Omental fat pad (tissue), 4 donors: Measurements from ENCODE around the gene NTN1. TPM values are rescaled to one million over a fixed set of nuclear protein-coding genes. Genes with fewer than 3 reads are reported as not detected.

Experiments used
- ATAC-seq: fragments of 150-250 bp; one replicate; pipeline ENCODE4 v1.9.1; 2016; ENCODE audit warnings: mild to moderate bottlenecking, moderate library complexity; ENCODE audit not compliant: low FRiP score
- DNase-seq: peaks from one replicate; pipeline ENCODE4 v3.0.0-alpha.2; 2019; ENCODE audit warnings: low spot score
- CTCF ChIP-seq, 3 donors: fragments of 450-650 bp; IDR thresholded peaks; one replicate each; pipeline ENCODE4 v1.5.1; 2016 to 2017; ENCODE audit warnings: antibody characterized with exemption in 3 of 3, mild to moderate bottlenecking in 3 of 3, moderate library complexity in 2 of 3
- total RNA-seq, 4 donors: library from RNA; depleted of rRNA; stranded (reverse); fragments of >200 nt; gene quantifications; one replicate each; pipeline ENCODE4 v1.1.0, GENCODE V29; 2016

Gene NTN1
- total RNA-seq, 4 donors from 2014 or later: 0.69 to 7.3 (median 2.5) TPM

- no peak for DNase-seq
- peak; percentile 28 for ATAC-seq
- no peak for TF ChIP-seq CTCF (IDR thresholded peaks at IDR 0.05)
These were observed 219.5 kb downstream of the NTN1 start for GRCh38 chr17:9240659-9241370.

- ATAC-seq (no peak), DNase-seq (no peak)
- no peak for TF ChIP-seq CTCF (IDR thresholded peaks at IDR 0.05)
These were observed 220.0 kb downstream of the NTN1 start for GRCh38 chr17:9241371-9241712.

DNA sequence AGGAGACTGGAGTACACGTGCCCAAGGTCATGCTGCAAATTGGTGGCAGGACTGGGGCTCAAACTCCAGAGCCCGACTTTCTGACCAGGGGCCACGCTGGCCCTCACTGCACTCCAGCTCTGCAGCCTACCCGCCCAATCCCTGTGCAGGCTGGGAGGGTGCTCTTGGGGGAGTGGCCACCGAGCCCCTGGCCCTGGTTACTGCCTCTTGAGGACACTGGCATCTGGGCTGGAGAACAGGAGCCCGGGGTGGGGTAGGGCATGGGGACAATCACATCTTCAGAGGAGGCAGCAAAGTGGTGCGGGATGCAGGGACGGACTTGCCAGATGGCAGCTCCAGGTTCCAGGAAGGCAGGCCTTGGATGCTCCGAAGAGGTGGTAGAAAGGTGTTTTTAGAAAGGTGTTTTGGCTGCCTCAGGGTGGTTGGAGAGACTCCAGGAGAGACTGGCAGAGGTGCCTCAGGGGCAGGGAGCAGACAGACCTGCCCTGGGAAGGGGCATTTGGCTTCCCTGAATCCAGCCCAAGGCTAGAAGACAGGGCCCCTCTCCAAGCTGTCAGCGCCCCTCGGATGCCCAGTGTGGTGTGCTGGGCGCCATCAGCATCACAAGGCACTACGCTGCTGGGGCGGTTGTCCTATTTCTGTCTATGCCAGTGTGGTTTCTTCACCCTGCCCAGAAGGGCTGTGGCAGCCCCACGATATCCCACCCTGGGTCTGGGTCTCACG is 220.6 kb downstream of the NTN1 start:
- no peak for DNase-seq
- no peak for ATAC-seq
- no peak for TF ChIP-seq CTCF (IDR thresholded peaks at IDR 0.05)

- no peak for DNase-seq
- ATAC-seq: no peak
- no peak for TF ChIP-seq CTCF (IDR thresholded peaks at IDR 0.05)
These were observed 221.2 kb downstream of the NTN1 start for GRCh38 chr17:9242497-9242881.

GRCh38 chr17:9242983-9243382 is 221.7 kb downstream of the NTN1 start:
- ATAC-seq (no peak), DNase-seq (no peak)
- no peak for TF ChIP-seq CTCF (IDR thresholded peaks at IDR 0.05)

DNA sequence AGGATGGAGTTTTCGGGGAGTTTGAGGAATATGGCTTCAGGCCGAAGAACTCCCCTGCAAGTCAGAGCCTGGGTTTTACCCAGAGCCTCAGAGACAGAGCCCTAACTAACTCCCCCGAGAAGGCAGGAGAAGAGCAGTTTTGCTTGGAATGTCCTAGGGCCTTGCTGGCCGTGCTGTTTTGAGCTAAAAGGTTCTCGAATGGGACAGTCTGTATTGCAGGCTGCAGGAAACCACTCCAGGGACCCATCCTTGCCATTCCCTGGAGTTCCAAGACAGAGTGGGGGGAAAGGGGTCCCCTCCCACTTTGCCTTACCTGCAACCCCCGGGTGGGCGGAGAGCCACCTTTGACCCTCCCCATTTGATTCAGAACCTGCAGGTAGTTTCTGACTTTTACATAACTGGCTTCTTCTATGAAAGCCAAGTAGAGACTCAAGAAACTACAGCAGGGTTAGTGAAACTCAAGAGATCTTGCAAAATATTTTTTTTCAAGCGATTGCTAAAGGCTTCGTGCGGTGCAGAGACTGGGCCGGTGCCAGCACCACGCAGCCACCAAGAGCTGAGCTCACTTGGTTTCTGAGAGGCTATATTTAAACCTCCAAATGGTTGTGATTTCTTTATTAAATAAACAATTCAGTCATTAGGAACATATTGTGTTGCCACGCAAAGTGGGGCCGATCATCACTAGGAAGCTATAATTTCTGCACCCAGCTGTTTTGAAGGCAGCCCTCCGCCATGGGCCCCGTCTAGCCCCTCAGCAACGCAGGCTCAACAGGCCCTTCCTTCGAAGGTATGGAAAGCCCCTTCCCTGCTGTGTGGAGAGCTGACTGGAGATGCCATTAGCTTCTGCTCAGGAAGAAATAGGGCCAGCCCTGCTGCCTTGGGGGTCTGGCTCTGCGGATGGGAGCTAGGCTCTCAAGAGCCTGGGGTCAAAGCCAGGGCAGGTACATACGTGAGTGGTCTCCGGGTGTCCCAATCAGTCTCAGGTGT is 223.0 kb downstream of the NTN1 start:
- ATAC-seq (no peak), DNase-seq (no peak)
- TF ChIP-seq CTCF (IDR thresholded peaks at IDR 0.05): no peak
